Renal cortex interstitium (tissue), 11 donors: ENCODE measurements around the gene CHERP. TPM values are rescaled to one million over a fixed set of nuclear protein-coding genes. Genes with fewer than 3 reads are reported as not detected.
"Not testable (repeated sequence)": the region's sequence is repeated elsewhere in the genome, so short reads cannot be mapped to it uniquely, and the experiment has no call there.

Experiments used
- DNase-seq, 11 donors: peaks; one replicate each; pipeline ENCODE4 v3.0.0-alpha.2; 2013; ENCODE audit warnings: low read depth in 9 of 11, low spot score in 4 of 11; ENCODE audit errors: extremely low read depth in 1 of 11
- polyA plus RNA-seq, 3 donors: library from polyadenylated mRNA; unstranded; fragments of 120-200 nt; gene quantifications; one replicate each; pipeline ENCODE4 v1.2.1, GENCODE V29; 2013; ENCODE audit not compliant: insufficient read length in 3 of 3

Gene CHERP
- polyA plus RNA-seq, 3 donors = 37.7 to 54.3 (median 48.5) TPM

DNA sequence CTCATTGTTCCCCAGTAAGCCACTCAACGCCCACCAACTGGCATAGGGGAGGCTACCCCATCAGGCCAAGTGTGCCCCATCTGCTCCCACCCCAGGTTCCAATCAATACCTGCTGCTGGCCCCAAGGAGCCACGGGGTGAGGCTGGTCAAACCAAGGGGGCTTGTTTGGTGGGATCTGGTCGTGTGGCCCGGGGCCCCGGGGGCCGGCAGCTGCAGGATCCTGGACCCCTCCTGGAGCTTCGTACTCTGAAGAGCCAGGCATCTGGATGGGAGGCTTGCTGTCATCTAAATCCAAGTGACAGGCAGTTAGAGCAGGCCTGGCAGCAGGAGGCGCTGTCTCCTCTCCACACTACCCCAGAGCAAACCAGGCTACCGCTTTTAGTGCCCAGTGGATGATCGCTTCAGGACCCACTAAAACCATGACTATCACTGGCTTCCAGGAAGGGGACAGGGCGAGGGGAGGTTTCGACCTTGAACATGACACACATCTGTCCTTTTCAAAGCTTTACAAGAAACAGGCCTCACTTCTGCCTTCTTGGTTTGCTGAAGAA is 14.2 kb downstream of the CHERP start:
- no peak for DNase-seq

- DNase-seq = no peak
Observed at GRCh38 chr19:16527334-16527935, 14.8 kb downstream of the CHERP start.

- no peak for DNase-seq
Observed at GRCh38 chr19:16525751-16526481, 16.3 kb downstream of the CHERP start.

- DNase-seq = no peak
Observed at GRCh38 chr19:16524991-16525734, 17.1 kb downstream of the CHERP start.

DNA sequence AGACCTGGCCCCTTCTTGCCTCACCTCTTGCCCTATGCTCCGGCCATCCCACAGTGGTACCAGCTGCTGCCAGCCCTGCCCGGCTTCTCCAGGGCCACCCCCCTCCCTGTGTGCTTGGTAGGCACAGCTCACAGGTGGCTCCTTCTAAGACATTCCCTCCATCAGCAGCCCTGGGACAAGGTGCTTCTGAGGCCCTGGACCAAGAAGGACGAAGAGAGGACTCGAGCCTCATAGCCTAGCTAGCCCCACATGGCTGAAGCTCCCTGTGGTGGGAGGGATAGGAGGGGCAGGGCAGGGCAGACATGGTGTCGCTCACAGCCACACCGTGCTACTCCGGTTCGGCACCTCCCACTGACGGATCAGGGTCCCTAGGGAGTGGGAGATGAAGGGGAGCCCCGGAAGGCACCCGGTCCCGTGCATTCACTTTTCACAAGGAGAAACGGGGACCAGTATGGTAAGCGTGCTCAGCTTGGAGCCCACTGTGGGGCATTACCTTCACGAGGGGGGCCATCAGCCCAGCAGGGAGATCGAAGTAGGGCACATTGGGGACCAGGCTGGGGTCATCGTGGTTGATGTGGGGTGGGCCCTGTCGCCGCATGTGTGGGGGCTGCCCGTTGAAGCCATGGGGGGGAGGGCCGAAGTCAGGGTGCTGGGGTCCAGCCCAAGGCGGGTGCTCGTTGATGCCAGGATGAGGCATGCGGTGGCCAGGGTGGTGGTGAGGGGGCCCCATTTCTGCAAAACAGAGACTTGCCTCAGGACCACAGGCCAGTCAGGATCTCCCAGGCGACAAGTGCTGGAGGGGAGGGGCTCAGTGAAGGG is 19.5 kb downstream of the CHERP start:
- no peak for DNase-seq

DNA sequence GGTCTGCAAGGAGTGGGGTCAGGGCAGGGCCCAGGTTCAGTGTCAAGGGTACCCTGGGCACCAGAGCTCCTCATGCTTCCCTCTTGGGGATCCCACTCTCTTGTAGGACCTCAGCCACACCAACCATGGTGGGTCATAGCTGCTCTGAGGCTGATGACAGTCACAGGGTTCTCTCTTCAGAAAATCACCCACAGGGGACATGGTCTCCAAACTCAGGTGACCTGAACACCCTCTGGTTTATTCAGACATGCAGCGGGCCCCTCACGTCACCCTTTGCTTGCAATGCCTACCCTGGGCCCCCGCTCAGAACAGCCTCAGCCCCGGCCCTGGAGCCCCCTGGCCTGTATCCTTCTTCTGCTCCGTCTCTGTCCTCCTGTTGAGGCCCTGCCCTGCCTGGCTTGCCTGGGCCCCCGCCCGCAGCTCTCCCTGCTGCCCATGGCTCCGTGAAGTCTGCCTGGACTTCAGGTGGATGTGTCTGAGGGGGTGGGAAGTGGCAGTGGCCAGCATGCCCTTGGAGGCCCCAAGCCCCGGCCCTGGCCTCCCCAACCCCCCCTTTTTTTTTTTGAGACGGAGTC is 20.4 kb downstream of the CHERP start:
- no peak for DNase-seq

DNA sequence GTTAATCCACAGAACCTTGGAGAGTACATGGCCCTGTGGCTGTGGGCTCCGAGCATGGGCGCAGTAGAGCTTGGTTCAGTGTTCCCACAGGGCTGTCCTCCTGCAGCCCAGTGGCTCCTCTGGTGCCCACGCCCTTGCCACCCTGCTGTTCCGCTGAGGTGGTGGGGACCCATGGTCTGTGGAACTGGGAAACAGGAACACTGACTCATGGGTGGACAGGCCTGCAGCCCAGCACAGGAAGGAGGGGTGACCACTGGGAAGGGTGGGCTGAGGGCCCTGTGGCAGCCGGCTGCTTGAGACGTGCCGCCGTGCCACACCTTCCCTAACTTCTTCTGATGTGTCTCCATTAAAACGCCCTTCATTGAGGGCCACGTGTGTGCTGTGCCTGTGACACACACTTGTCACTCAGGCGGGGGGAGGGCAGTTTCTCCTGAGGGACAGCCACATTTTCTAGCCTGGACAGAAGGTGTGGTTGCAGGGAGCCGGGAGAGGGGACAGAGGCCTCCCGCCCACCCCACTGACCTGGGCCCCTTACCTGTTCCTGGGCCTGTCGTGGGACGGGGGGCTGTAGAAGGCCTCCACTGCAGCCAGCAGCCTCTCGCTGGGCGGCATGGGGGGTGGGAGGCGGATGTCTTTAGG is 21.1 kb downstream of the CHERP start:
- no peak for DNase-seq

GRCh38 chr19:16520074-16520973 is 21.9 kb downstream of the CHERP start:
- no peak for DNase-seq

DNA sequence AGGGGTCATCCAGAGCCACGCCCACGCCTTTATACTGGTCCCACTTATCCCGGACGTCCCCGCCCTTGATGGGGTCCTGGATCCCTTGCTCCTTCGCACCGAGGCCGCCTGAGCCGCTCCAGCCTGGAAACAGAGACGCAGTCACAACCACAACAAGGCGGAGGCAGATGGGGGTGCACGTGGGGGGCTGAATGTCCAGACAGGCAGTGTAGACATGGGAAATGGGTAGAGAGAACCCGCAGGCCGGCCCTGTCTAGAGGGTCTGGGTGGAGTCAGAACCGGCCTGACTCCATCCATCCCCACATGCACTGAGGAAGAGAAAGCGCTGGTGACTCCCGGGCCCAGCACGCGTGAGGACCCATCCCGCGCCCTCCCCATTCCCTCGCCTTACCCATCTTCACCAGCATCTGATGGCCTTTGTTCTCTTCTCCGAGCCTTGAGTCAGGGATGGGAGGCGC is 23.0 kb downstream of the CHERP start:
- no peak for DNase-seq

- DNase-seq = no peak
Observed at GRCh38 chr19:16518483-16519229, 23.6 kb downstream of the CHERP start.

DNA sequence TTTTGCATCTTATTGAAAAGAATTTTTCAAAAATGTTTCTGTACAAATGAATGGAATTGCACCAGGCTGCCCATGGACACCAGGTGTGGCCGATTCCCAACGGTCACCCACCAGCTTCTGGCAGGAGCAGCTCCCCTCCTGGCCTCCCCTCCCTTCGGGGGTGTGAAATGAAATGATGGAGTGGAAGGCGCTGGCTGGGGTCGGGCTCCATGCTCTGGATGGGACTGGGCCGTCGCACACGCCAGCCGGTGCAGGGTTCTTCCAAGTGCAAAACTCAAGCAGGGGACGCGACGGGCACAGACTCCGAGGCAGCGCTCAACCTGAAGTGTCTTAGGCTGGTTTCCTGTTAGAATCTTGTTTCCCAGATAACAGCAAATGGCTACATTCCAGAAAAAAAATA is 24.2 kb downstream of the CHERP start:
- DNase-seq = no peak

DNA sequence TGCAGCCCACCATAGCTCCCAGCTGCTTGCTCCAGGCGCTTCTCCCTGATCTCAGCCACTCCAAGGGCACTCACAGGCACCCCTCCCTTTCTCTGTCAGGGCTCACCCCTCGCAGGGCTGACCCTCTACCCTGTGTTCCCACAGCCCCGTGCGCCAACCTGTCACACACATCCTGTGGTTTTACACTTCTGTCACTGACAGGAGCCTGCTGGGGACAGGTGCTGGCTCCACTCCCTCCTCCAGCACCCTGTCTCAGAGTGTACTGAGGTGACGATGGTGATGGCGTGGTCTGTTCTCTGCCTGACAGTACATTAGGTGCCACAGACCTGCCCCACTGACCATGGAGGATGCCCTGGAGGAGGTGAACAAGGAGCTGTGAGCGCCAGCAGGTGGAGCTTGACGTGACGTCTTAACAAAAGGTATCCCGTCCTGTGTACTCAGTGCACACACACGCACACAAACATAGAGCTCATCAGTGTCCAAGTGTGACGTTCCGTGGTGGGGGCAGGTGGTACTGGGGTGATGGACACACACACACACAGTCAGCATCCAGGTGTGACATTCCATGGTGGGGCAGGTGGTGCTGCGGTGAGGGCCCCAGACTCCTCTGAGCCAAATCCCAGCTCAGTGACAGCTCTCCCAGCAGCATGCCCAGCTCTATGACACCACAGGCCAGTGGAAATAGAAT is 25.2 kb downstream of the CHERP start:
- DNase-seq = no peak

DNA sequence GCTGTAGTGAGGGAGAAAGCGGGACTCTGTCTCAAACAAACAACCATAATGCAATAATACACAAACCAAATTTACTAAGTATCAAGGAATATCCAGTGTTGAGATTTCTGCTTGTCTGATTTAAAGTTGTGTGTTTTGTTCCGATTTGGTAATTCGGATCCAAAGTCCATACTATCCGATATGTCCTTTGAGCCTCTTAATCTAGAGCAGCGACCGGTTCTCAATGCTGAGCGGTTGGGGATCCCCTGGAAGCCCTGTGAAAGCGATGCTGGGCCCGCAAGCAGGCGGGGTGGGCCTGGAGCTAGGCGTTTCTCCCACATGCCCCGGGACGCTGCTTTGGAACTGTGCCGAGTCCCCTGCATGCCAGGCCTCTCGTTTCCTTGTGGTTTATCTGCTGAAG is 25.9 kb downstream of the CHERP start:
- no peak for DNase-seq

DNA sequence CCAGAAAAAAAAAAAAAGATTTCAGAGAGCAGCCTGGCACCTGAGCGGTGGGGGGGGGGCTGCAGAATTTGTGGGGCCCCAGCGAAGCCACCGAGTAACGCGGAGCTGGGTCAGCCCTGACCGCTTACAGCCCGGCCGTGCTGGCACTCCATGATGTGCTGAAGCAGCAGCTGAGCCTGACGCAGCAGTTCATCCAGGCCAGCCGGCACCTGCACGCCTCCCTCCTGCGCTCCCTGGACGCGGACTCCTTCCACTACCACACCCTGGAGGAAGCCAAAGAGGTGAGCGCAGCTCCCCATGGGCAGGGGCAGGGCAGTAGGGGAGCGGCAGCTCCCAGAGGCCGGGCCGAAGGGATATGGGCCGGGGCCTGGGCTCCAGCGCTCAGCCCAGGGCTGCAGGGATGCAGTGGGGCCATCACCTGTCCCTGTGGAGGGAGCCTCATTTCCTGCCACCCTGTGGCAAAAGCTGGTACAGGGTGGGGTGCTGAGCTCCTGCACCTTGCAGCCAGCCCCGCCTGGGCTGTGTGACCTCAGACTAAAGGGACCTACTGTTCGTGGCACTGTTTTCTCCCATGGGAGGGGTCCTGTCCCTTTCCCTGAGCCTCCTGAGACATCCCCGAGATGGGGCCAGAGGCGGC is 27.7 kb downstream of the CHERP start:
- DNase-seq = no peak

GRCh38 chr19:16512611-16513010 is 29.6 kb downstream of the CHERP start:
- not testable (repeated sequence) for DNase-seq
